Measurements from ENCODE around the gene PTPRG. TPM values are rescaled to one million over a fixed set of nuclear protein-coding genes. Genes with fewer than 3 reads are reported as not detected.

PTPRG gene
- total RNA-seq, 2 donors from 2014 or later: 76.5 to 108 TPM

DNA sequence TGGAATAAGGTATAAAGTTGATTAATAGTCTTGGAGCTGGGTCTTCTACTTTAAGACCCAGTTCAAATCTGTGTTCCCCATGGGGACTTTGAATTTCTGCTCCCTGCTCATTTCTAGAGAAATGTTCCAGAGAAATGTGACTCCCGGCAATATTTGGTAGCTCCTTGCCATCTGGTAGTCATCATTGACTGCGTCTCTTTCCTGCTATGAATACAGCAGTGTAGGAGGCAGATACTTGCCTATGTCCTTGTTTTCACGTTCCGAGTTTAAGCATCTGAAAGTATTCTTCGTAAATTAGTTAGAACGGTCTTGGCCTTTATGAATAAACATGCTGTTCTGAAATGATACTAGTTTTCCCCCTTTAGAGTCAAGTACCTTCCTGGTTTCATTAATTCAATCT, 352.9 kb downstream of the PTPRG start:
- H3K9me3 Mint-ChIP-seq: no peaks in the 10 kb centered on the region
- no peak overlapping the region for H3K4me3 Mint-ChIP-seq
- no peaks in the 10 kb centered on the region for H3K27me3 Mint-ChIP-seq (ENCODE audit: insufficient read depth)
- no peak for DNase-seq
- WGBS, 2 experiments (ENCODE audit: insufficient coverage in 1 of 2, insufficient read length in 1 of 2): 92 to 100% methylated on average over 5 to 6 of the region's 6 CpGs
- peaks cover 46% of the 10 kb centered on the region for H3K4me1 Mint-ChIP-seq
- Histone ChIP-seq H3K4me3 (ENCODE audit: low read length) (no peak overlapping the region), H3K27ac (ENCODE audit: low read depth, low read length) (no peak overlapping the region), H3K36me3 (ENCODE audit: control insufficient read depth, insufficient read depth, low read length) (no peaks in the 10 kb centered on the region), H3K9ac (ENCODE audit: extremely low read depth, low read length, poor library complexity, severe bottlenecking) (no peak overlapping the region), H3K4me1 (ENCODE audit: control insufficient read depth, insufficient read depth, low read length) (peaks cover 3% of the 10 kb centered on the region), H3K9me3 (ENCODE audit: control insufficient read depth, low read length) (no peaks in the 10 kb centered on the region), H3K27me3 (ENCODE audit: control insufficient read depth, insufficient read depth, low read length, poor library complexity, severe bottlenecking) (no peaks in the 10 kb centered on the region)
- TF ChIP-seq, protein P1, sequence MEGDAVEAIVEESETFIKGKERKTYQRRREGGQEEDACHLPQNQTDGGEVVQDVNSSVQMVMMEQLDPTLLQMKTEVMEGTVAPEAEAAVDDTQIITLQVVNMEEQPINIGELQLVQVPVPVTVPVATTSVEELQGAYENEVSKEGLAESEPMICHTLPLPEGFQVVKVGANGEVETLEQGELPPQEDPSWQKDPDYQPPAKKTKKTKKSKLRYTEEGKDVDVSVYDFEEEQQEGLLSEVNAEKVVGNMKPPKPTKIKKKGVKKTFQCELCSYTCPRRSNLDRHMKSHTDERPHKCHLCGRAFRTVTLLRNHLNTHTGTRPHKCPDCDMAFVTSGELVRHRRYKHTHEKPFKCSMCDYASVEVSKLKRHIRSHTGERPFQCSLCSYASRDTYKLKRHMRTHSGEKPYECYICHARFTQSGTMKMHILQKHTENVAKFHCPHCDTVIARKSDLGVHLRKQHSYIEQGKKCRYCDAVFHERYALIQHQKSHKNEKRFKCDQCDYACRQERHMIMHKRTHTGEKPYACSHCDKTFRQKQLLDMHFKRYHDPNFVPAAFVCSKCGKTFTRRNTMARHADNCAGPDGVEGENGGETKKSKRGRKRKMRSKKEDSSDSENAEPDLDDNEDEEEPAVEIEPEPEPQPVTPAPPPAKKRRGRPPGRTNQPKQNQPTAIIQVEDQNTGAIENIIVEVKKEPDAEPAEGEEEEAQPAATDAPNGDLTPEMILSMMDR (conservative IDR thresholded peaks at IDR 0.05): no peak
- no peaks in the 10 kb centered on the region for H3K36me3 Mint-ChIP-seq (ENCODE audit: low read depth)
- H3K27ac Mint-ChIP-seq: no peak overlapping the region

- no peaks in the 10 kb centered on the region for H3K36me3 Mint-ChIP-seq (ENCODE audit: low read depth)
- H3K4me1 Mint-ChIP-seq: peaks cover 42% of the 10 kb centered on the region
- no peak overlapping the region for H3K4me3 Mint-ChIP-seq
- TF ChIP-seq, protein P1 (conservative IDR thresholded peaks at IDR 0.05): no peak
- Histone ChIP-seq H3K4me1 (ENCODE audit: control insufficient read depth, insufficient read depth, low read length) (peaks cover 3% of the 10 kb centered on the region), H3K36me3 (ENCODE audit: control insufficient read depth, insufficient read depth, low read length) (no peaks in the 10 kb centered on the region), H3K9me3 (ENCODE audit: control insufficient read depth, low read length) (no peaks in the 10 kb centered on the region), H3K9ac (ENCODE audit: extremely low read depth, low read length, poor library complexity, severe bottlenecking) (no peak overlapping the region), H3K27me3 (ENCODE audit: control insufficient read depth, insufficient read depth, low read length, poor library complexity, severe bottlenecking) (no peaks in the 10 kb centered on the region), H3K27ac (ENCODE audit: low read depth, low read length) (no peak overlapping the region), H3K4me3 (ENCODE audit: low read length) (no peak overlapping the region)
- no peak for DNase-seq
- no peaks in the 10 kb centered on the region for H3K27me3 Mint-ChIP-seq (ENCODE audit: insufficient read depth)
- H3K27ac Mint-ChIP-seq: no peak overlapping the region
- 94% methylated on average over 3 of the region's 3 CpGs; no CpG with 5 or more reads in 1 of the 2 experiments for WGBS, 2 experiments (ENCODE audit: insufficient coverage in 1 of 2, insufficient read length in 1 of 2)
- no peaks in the 10 kb centered on the region for H3K9me3 Mint-ChIP-seq
Observed at GRCh38 chr3:61915296-61915695, 353.9 kb downstream of the PTPRG start.

DNA sequence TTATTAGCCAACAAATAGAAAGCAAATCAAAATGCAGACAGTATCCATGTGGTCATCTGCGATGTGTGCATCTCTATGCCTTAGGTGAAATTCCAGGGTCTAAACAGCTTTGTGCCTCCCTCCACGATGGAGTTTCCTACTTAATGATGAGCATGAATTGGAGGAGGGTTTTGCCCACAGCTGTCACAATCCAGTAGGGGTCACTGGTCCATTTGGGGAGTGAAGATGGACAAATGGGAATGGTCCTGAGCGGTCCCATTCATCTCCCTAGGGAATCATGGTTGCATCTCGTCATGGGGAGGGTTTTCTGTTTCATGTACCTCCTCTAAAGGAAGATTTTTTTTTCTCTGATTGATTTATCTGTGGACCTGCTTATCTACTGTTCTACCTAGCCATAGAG, 358.0 kb downstream of the PTPRG start:
- Mint-ChIP-seq H3K36me3 (ENCODE audit: low read depth) (no peaks in the 10 kb centered on the region), H3K27me3 (ENCODE audit: insufficient read depth) (no peaks in the 10 kb centered on the region), H3K27ac (no peak overlapping the region), H3K4me1 (peaks cover 25% of the 10 kb centered on the region), H3K9me3 (no peaks in the 10 kb centered on the region), H3K4me3 (no peak overlapping the region)
- DNase-seq: no peak
- Histone ChIP-seq H3K4me1 (ENCODE audit: control insufficient read depth, insufficient read depth, low read length) (no peaks in the 10 kb centered on the region), H3K4me3 (ENCODE audit: low read length) (no peak overlapping the region), H3K36me3 (ENCODE audit: control insufficient read depth, insufficient read depth, low read length) (no peaks in the 10 kb centered on the region), H3K27ac (ENCODE audit: low read depth, low read length) (no peak overlapping the region), H3K9ac (ENCODE audit: extremely low read depth, low read length, poor library complexity, severe bottlenecking) (no peak overlapping the region), H3K27me3 (ENCODE audit: control insufficient read depth, insufficient read depth, low read length, poor library complexity, severe bottlenecking) (no peaks in the 10 kb centered on the region), H3K9me3 (ENCODE audit: control insufficient read depth, low read length) (no peaks in the 10 kb centered on the region)
- WGBS, 2 experiments (ENCODE audit: insufficient coverage in 1 of 2, insufficient read length in 1 of 2): 72 to 89% methylated on average over 3 to 4 of the region's 4 CpGs
- TF ChIP-seq, protein P1 (conservative IDR thresholded peaks at IDR 0.05): peak; percentile 64
